SK-N-SH (cell line): ENCODE measurements around the gene NBPF11. TPM values are rescaled to one million over a fixed set of nuclear protein-coding genes. Genes with fewer than 3 reads are reported as not detected.
"Not testable (repeated sequence)": the region's sequence is repeated elsewhere in the genome, so short reads cannot be mapped to it uniquely, and the experiment has no call there.

ENCODE experiments used
- CTCF ChIA-PET: fragments of 300-600, 350-600 bp; formaldehyde crosslinking; extraction: SDS; loops from one replicate; lab custom pipeline; 2021; lab: Yijun Ruan, JAX
- POLR2A ChIA-PET: fragments of 350-600 bp; sonication (Branson Sonifier 250); formaldehyde crosslinking; extraction: SDS; loops from one replicate; lab custom pipeline; 2020; ENCODE audit warnings: antibody characterized with exemption, inconsistent platforms; lab: Yijun Ruan, JAX
- DNase-seq: peaks from one replicate; pipeline ENCODE4 v3.0.0; 2012
- H2AFZ ChIP-seq: fragments of 200-600 bp; sonication (generic); 2 replicates; pipeline ENCODE4 v1.8.1; 2016; ENCODE audit warnings: antibody characterized with exemption, mild to moderate bottlenecking, low read depth
- H3F3A ChIP-seq: fragments of 200-600 bp; sonication (generic); replicated peaks from 2 replicates; pipeline ENCODE3; 2016; ENCODE audit warnings: antibody characterized with exemption, mild to moderate bottlenecking; ENCODE audit not compliant: insufficient read depth
- H3K27ac ChIP-seq, 2 experiments: fragments of 200-500 bp in 1 of 2; fragments of 200-600 bp in 1 of 2; sonication (Bioruptor generic) in 1 of 2; sonication (generic), shearing (Covaris generic) in 1 of 2; 2 replicates each; pipeline versions ENCODE4 v1.5.1 to v1.6.1; 2014 to 2016; ENCODE audit warnings: low read depth in 2 of 2, inconsistent platforms in 1 of 2, low read length in 1 of 2, mild to moderate bottlenecking in 1 of 2, mixed read lengths in 1 of 2
- H3K27me3 ChIP-seq: fragments of 200-600 bp; sonication (generic), shearing (Covaris generic); 2 replicates; pipeline ENCODE4 v1.6.1; 2016; ENCODE audit warnings: mixed run types; ENCODE audit not compliant: insufficient read depth
- H3K36me3 ChIP-seq, 2 experiments: fragments of 200-500 bp in 1 of 2; fragments of 200-600 bp in 1 of 2; sonication (Bioruptor generic) in 1 of 2; sonication (generic) in 1 of 2; replicated peaks in 1 of 2; 2 replicates each; pipeline versions ENCODE3 to v1.5.1; 2014 to 2016; ENCODE audit warnings: low read length in 1 of 2, mild to moderate bottlenecking in 1 of 2; ENCODE audit not compliant: insufficient read depth in 2 of 2, control insufficient read depth in 1 of 2
- H3K4me1 ChIP-seq, 2 experiments: fragments of 200-500 bp in 1 of 2; fragments of 200-600 bp in 1 of 2; sonication (Bioruptor generic) in 1 of 2; sonication (generic), shearing (Covaris generic) in 1 of 2; 2 replicates each; pipeline versions ENCODE4 v1.5.1 to v1.6.1; 2014 to 2016; ENCODE audit warnings: low read depth in 1 of 2, low read length in 1 of 2, mixed run types in 1 of 2; ENCODE audit not compliant: insufficient read depth in 2 of 2, control insufficient read depth in 1 of 2
- H3K4me2 ChIP-seq: fragments of 200-600 bp; sonication (generic), shearing (Covaris generic); 2 replicates; pipeline ENCODE4 v1.6.1; 2017; ENCODE audit warnings: mixed run types
- H3K4me3 ChIP-seq, 2 experiments: fragments of 200-500 bp in 1 of 2; fragments of 200-600 bp in 1 of 2; sonication (Bioruptor generic) in 1 of 2; sonication (generic), shearing (Covaris generic) in 1 of 2; 2 replicates each; pipeline versions ENCODE4 v1.5.1 to v1.8.1; 2014 to 2016; ENCODE audit warnings: low read depth in 2 of 2, inconsistent platforms in 1 of 2, low read length in 1 of 2, mild to moderate bottlenecking in 1 of 2, mixed read lengths in 1 of 2, moderate library complexity in 1 of 2
- H3K79me2 ChIP-seq: fragments of 200-600 bp; sonication (generic); 2 replicates; pipeline ENCODE4 v1.8.1; 2017; ENCODE audit warnings: mild to moderate bottlenecking; ENCODE audit not compliant: insufficient read depth
- H3K9ac ChIP-seq: fragments of 200-600 bp; sonication (generic); 2 replicates; pipeline ENCODE4 v1.6.1; 2017; ENCODE audit warnings: mixed run types
- H3K9me2 ChIP-seq: fragments of 200-600 bp; sonication (generic); 2 replicates; pipeline ENCODE4 v1.6.1; 2017; ENCODE audit warnings: mixed run types
- H3K9me3 ChIP-seq: fragments of 200-600 bp; sonication (generic); 2 replicates; pipeline ENCODE4 v1.6.1; 2017; ENCODE audit warnings: mixed run types, mild to moderate bottlenecking, moderate library complexity
- H4K20me1 ChIP-seq: fragments of 200-600 bp; sonication (generic); 2 replicates; pipeline ENCODE4 v1.6.1; 2017; ENCODE audit warnings: mild to moderate bottlenecking, mixed run types; ENCODE audit not compliant: insufficient read depth
- WGBS: methylation state at CpG from one replicate; pipeline ENCODE4 v1.1.6; 2017; ENCODE audit warnings: low lambda C conversion rate; 5-methylcytosine and 5-hydroxymethylcytosine counted together
- polyA plus RNA-seq, 3 experiments: library from polyadenylated mRNA; depleted of rRNA; stranded (reverse); fragments of >200 nt; gene quantifications; 2 replicates each; pipeline ENCODE4 v1.2.3, GENCODE V29; 2012

NBPF11 gene
- polyA plus RNA-seq, 1 of the 3 experiments (the other 2 are of a cell fraction) = 7.3 TPM

DNA sequence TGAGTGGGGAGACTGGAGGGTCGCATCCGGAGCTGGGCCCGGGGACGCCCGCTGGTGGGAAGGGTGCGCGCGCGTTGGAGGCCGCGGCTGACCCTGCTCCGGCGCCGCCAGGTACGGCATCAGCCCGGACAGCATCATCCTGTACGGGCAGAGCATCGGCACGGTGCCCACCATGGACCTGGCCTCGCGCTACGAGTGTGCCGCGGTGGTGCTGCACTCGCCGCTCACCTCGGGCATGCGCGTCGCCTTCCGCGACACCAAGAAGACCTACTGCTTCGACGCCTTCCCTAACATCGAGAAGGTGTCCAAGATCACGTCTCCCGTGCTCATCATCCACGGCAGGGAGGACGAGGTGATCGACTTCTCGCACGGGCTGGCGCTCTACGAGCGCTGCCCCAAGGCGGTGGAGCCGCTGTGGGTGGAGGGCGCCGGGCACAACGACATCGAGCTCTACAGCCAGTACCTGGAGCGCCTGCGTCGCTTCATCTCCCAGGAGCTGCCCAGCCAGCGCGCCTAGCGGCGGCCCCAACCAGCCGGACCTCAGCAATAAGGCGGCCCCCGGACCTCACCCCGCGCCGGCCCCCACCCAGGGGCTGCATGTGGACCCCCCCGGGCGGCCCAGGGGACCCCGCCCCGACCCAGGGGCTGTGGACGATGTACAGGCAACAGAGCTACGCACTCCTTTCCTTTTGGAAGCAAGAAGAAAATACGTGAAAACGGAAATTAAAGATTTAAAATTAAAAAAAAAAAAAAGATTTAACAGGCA, 2.8 kb downstream of the NBPF11 start:
- H3K9me2 ChIP-seq, CTCF ChIA-PET: not testable (repeated sequence)

DNA sequence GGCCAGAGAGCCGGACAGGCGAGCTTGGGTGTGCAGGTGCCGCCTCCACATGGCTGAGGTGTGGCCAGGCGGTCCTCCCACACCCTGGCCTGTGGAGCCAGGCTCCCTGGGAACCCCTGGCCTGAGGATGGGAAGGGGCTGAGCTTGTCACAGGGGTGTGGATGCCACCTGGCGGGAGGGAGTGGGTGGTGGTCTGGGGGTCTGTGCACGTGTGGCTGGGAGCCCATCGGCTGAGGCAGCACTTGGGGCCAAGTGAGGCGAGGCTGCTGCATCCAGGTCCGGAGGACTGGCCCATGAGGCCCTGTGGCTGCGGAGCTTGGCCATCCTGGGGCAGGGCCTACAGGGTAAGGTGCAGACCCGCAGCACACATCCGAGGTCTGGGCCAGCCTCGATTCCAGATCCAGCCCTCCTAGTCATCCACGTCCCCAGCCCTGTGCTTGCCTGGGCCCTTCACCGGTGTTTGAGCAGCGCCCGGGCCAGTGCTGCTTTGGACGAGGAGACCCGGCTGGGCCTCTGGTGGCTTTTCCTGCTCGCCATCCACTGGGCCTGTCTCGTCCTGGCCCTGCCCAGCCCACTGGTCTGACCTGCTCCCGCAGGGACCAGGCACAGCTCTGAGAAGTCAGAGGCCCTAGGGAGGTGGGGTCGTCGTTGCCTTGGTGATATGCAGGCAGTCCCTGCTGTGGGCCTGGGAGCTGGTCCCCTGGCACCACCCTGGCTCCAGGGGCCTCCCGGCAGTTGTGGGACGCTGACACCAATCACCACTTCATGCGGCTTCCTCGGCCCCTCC, 4.8 kb downstream of the NBPF11 start:
- 97% methylated on average over 6 of the region's 28 CpGs for WGBS
- H3K9me3 ChIP-seq, H2AFZ ChIP-seq, H3K4me1 ChIP-seq, H3K27ac ChIP-seq, H4K20me1 ChIP-seq, CTCF ChIA-PET, H3K4me3 ChIP-seq, DNase-seq, H3K36me3 ChIP-seq, H3F3A ChIP-seq, H3K4me2 ChIP-seq, H3K27me3 ChIP-seq, H3K9me2 ChIP-seq, H3K9ac ChIP-seq, POLR2A ChIA-PET: not testable (repeated sequence)
- H3K79me2 ChIP-seq = peaks cover 12% of the 10 kb centered on the region; the same call in 1 of the 2 replicates

More for the DNA sequence above, 2.8 kb downstream of the NBPF11 start:
- H3K4me3 ChIP-seq, H3K4me2 ChIP-seq, H3K27ac ChIP-seq, H3K36me3 ChIP-seq, H3K9ac ChIP-seq, DNase-seq, H3K9me3 ChIP-seq, H3K27me3 ChIP-seq, H3K4me1 ChIP-seq, H4K20me1 ChIP-seq, H2AFZ ChIP-seq, H3F3A ChIP-seq, POLR2A ChIA-PET: not testable (repeated sequence)
- peaks cover 12% of the 10 kb centered on the region; the same call in 1 of the 2 replicates for H3K79me2 ChIP-seq
- WGBS = 97% methylated on average over 22 of the region's 72 CpGs

DNA sequence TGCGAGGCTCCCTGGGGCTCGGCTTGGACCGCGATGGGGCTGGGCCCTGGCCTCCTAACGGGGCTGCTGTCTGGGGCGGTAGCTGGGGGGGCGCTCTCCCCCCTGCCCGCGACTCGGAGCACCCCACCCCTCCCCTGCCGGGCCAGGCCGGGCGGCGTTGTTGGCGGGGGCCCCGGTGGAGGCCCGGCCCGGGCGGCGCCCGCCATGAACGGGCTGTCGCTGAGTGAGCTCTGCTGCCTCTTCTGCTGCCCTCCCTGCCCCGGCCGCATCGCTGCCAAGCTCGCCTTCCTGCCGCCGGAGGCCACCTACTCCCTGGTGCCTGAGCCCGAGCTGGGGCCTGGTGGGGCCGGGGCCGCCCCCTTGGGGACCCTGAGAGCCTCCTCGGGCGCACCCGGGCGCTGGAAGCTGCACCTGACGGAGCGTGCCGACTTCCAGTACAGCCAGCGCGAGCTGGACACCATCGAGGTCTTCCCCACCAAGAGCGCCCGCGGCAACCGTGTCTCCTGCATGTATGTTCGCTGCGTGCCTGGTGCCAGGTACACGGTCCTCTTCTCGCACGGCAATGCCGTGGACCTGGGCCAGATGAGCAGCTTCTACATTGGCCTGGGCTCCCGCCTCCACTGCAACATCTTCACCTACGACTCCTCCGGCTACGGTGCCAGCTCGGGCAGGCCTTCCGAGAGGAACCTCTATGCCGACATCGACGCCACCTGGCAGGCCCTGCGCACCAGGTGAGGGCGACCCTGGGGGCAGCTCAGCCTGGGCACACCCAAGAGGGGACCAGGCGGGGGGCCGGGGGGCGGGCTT, 5.7 kb downstream of the NBPF11 start:
- POLR2A ChIA-PET, CTCF ChIA-PET, H3K4me2 ChIP-seq, DNase-seq, H3K27me3 ChIP-seq, H3F3A ChIP-seq, H3K4me1 ChIP-seq, H2AFZ ChIP-seq, H4K20me1 ChIP-seq, H3K27ac ChIP-seq, H3K9ac ChIP-seq, H3K9me2 ChIP-seq, H3K4me3 ChIP-seq, H3K9me3 ChIP-seq, H3K36me3 ChIP-seq: not testable (repeated sequence)
- H3K79me2 ChIP-seq = peaks cover 12% of the 10 kb centered on the region; the same call in 1 of the 2 replicates
- 98% methylated on average over 10 of the region's 66 CpGs for WGBS

DNA sequence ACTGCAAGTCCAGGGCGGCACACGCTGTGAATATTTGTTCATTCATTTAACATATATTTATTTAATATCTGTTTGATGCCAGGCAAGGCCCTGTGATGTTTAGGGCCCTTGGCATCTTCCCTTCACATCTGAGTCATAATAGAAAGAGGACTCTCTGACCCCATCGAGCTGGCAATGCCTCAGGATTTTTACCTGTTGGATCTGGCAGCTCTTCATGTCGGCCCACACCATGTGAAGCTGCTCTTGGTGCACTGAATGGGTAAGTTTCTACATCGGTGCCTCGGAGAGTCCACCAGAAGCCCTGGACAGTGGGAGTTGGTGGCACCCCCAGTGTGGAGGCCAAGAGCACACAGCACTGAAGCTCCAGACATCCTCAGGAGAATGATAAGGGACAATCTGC, 8.9 kb downstream of the NBPF11 start:
- CTCF ChIA-PET, H2AFZ ChIP-seq, H3K36me3 ChIP-seq, H3K79me2 ChIP-seq, H3K4me3 ChIP-seq, H3K9me2 ChIP-seq, H4K20me1 ChIP-seq, H3K27me3 ChIP-seq, H3K9me3 ChIP-seq, H3K27ac ChIP-seq, POLR2A ChIA-PET, DNase-seq, H3K4me1 ChIP-seq, H3K4me2 ChIP-seq, H3K9ac ChIP-seq, H3F3A ChIP-seq: not testable (repeated sequence)
- 83% methylated on average over 3 of the region's 6 CpGs for WGBS

DNA sequence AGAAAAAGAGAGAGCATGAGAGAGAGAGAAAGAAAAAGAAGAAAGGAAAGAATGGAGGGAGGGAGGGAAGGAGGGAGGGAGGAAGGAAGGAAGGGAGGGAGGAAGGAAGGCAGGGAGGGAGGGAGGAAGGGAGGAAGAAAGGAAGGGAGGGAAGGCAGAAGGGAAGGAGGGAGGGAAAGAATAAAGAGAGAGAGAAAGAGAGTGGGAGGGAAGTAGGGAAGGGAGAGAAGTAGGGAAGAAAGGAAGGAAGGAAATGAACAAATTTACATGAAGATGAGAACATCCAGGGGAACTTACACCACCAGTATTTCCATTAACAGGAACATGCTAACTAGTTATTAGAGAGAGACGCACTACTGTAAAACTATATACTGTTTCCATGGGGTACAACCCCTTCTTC, 10.1 kb downstream of the NBPF11 start:
- H2AFZ ChIP-seq, H3F3A ChIP-seq, POLR2A ChIA-PET, DNase-seq, H3K79me2 ChIP-seq, H3K4me3 ChIP-seq, H3K27me3 ChIP-seq, H3K4me1 ChIP-seq, CTCF ChIA-PET, H3K9me2 ChIP-seq, H4K20me1 ChIP-seq, H3K36me3 ChIP-seq, H3K9me3 ChIP-seq, H3K27ac ChIP-seq, H3K9ac ChIP-seq, H3K4me2 ChIP-seq: not testable (repeated sequence)
- 100% methylated on average over 1 of the region's 1 CpG for WGBS

DNA sequence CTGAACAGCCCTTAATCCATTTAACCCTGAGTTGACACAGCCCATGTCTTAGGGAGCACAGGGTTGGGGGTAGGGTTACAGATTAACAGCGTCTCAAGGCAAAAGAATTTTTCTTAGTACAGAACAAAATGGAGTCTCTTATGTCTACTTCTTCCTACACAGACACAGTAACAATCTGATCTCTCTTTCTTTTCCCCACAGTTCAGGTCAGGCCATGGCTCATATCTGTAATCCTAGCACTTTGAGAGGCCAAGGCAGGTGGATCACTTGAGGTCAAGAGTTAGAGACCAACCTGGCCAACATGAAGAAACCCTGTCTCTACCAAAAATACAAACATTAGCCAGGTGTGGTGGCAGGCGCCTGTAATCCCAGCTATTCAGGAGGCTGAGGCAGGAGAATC, 13.5 kb downstream of the NBPF11 start:
- H3K9me2 ChIP-seq, H3K4me1 ChIP-seq, H3K36me3 ChIP-seq, H3K79me2 ChIP-seq, H3K9ac ChIP-seq, H3K27ac ChIP-seq, H3K4me3 ChIP-seq, H2AFZ ChIP-seq, H4K20me1 ChIP-seq, H3F3A ChIP-seq, POLR2A ChIA-PET, DNase-seq, H3K9me3 ChIP-seq, H3K27me3 ChIP-seq, H3K4me2 ChIP-seq, CTCF ChIA-PET: not testable (repeated sequence)
- no CpG with 5 or more reads among the region's 2 CpGs for WGBS
